Measurements from ENCODE around the gene EMILIN3. TPM values are rescaled to one million over a fixed set of nuclear protein-coding genes. Genes with fewer than 3 reads are reported as not detected.

EMILIN3 gene
- total RNA-seq, 4 donors from 2014 or later: 0.40 to 1.5 (median 0.90) TPM

GRCh38 chr20:41398408-41398807, 31.8 kb upstream of the EMILIN3 start:
- DNase-seq: peak; percentile 43
- no peaks in the 10 kb centered on the region for H3K36me3 ChIP-seq
- TF ChIP-seq POLR2A (IDR thresholded peaks at IDR 0.05) (no peak), POLR2AphosphoS5 (IDR thresholded peaks at IDR 0.05) (peak in 2 of 3 donors; percentile 56 to 61)
- no peak overlapping the region for H3K4me3 ChIP-seq
- peaks cover 0 to 18% (median 2%) of the 10 kb centered on the region in 4 donors for H3K4me1 ChIP-seq
- peak overlapping the region; percentile 23 to 52 (median 44) for H3K27ac ChIP-seq
- in situ Hi-C loops (cut with MboI; ENCODE audit: low pct_ligation_motif_present in 1 of 4, low pct_unique_long_range_greater_than_20kb in 1 of 4, low sequenced_read_pairs in 3 of 4): no loop called here
- intact Hi-C loops (cut with DNase I; ENCODE audit: low total_unique reads): no loop called here
- WGBS, 2 donors (ENCODE audit: low coverage in 1 of 2): 65 to 70% methylated on average over 2 of the region's 2 CpGs
- no peaks in the 10 kb centered on the region for H3K9me3 ChIP-seq
- H3K27me3 ChIP-seq: no peaks in the 10 kb centered on the region

- in situ Hi-C loops (cut with MboI; ENCODE audit: low pct_ligation_motif_present in 1 of 4, low pct_unique_long_range_greater_than_20kb in 1 of 4, low sequenced_read_pairs in 3 of 4): no loop called here
- H3K27me3 ChIP-seq: no peaks in the 10 kb centered on the region
- no peaks in the 10 kb centered on the region for H3K36me3 ChIP-seq
- peak overlapping the region in 3 of 4 donors; percentile 18 to 41 (median 29) for H3K27ac ChIP-seq
- WGBS, 2 donors (ENCODE audit: low coverage in 1 of 2): 40 to 68% methylated on average over 1 to 18 of the region's 18 CpGs
- peaks cover 0 to 26% (median 2%) of the 10 kb centered on the region in 4 donors for H3K4me1 ChIP-seq
- no peak overlapping the region for H3K4me3 ChIP-seq
- intact Hi-C loops (cut with DNase I; ENCODE audit: low total_unique reads): no loop called here
- no peak for TF ChIP-seq EP300 (IDR thresholded peaks at IDR 0.05; ENCODE audit: low read depth)
- no peaks in the 10 kb centered on the region for H3K9me3 ChIP-seq
- no peak for DNase-seq
Measured at GRCh38 chr20:41395667-41396664, 29.3 kb upstream of the EMILIN3 start.

GRCh38 chr20:41394931-41395666, 28.5 kb upstream of the EMILIN3 start:
- no peak for TF ChIP-seq POLR2A (IDR thresholded peaks at IDR 0.05)
- TF ChIP-seq POLR2AphosphoS5 (IDR thresholded peaks at IDR 0.05): no peak
- no peak for TF ChIP-seq CTCF (IDR thresholded peaks at IDR 0.05)
- TF ChIP-seq EP300 (IDR thresholded peaks at IDR 0.05; ENCODE audit: low read depth): no peak
- H3K27ac ChIP-seq: no peak overlapping the region
- no peak for DNase-seq
- intact Hi-C loops (cut with DNase I; ENCODE audit: low total_unique reads): no loop called here
- H3K4me3 ChIP-seq: no peak overlapping the region
- no peaks in the 10 kb centered on the region for H3K27me3 ChIP-seq
- H3K9me3 ChIP-seq: no peaks in the 10 kb centered on the region
- H3K4me1 ChIP-seq: peaks cover 0 to 26% (median 2%) of the 10 kb centered on the region in 4 donors
- WGBS, 2 donors (ENCODE audit: low coverage in 1 of 2): 67 to 77% methylated on average over 2 to 9 of the region's 9 CpGs
- H3K36me3 ChIP-seq: no peaks in the 10 kb centered on the region
- in situ Hi-C loops (cut with MboI; ENCODE audit: low pct_ligation_motif_present in 1 of 4, low pct_unique_long_range_greater_than_20kb in 1 of 4, low sequenced_read_pairs in 3 of 4): no loop called here

- H3K27me3 ChIP-seq: no peaks in the 10 kb centered on the region
- H3K36me3 ChIP-seq: no peaks in the 10 kb centered on the region
- H3K4me3 ChIP-seq: no peak overlapping the region
- 76% methylated on average over 2 of the region's 2 CpGs; no CpG with 5 or more reads in 1 of the 2 donors for WGBS, 2 donors (ENCODE audit: low coverage in 1 of 2)
- no peaks in the 10 kb centered on the region for H3K9me3 ChIP-seq
- intact Hi-C loops (cut with DNase I; ENCODE audit: low total_unique reads): no loop called here
- peaks cover 0 to 26% (median 2%) of the 10 kb centered on the region in 4 donors for H3K4me1 ChIP-seq
- no peak overlapping the region for H3K27ac ChIP-seq
- DNase-seq: no peak
- TF ChIP-seq POLR2AphosphoS5 (IDR thresholded peaks at IDR 0.05): no peak
- TF ChIP-seq POLR2A (IDR thresholded peaks at IDR 0.05): no peak
- no peak for TF ChIP-seq CTCF (IDR thresholded peaks at IDR 0.05)
- TF ChIP-seq EP300 (IDR thresholded peaks at IDR 0.05; ENCODE audit: low read depth): no peak
- in situ Hi-C loops (cut with MboI; ENCODE audit: low pct_ligation_motif_present in 1 of 4, low pct_unique_long_range_greater_than_20kb in 1 of 4, low sequenced_read_pairs in 3 of 4): no loop called here
Measured at GRCh38 chr20:41394081-41394480, 27.5 kb upstream of the EMILIN3 start.

GRCh38 chr20:41393705-41394066, 27.1 kb upstream of the EMILIN3 start:
- Histone ChIP-seq H3K27ac (no peak overlapping the region), H3K4me1 (peaks cover 0 to 26% (median 2%) of the 10 kb centered on the region in 4 donors), H3K9me3 (no peaks in the 10 kb centered on the region), H3K27me3 (no peaks in the 10 kb centered on the region), H3K36me3 (no peaks in the 10 kb centered on the region), H3K4me3 (no peak overlapping the region)
- in situ Hi-C loops (cut with MboI; ENCODE audit: low pct_ligation_motif_present in 1 of 4, low pct_unique_long_range_greater_than_20kb in 1 of 4, low sequenced_read_pairs in 3 of 4) (no loop called here), intact Hi-C loops (cut with DNase I; ENCODE audit: low total_unique reads) (no loop called here)
- no peak for TF ChIP-seq POLR2A (IDR thresholded peaks at IDR 0.05)
- no peak for TF ChIP-seq POLR2AphosphoS5 (IDR thresholded peaks at IDR 0.05)
- no peak for TF ChIP-seq CTCF (IDR thresholded peaks at IDR 0.05)
- TF ChIP-seq EP300 (IDR thresholded peaks at IDR 0.05; ENCODE audit: low read depth): no peak
- WGBS, 2 donors (ENCODE audit: low coverage in 1 of 2): 98 to 100% methylated on average over 1 to 3 of the region's 3 CpGs
- DNase-seq: no peak

All from transverse colon (tissue), 4 donors.